BE2C (cell line): ENCODE results near the gene IL1RN.

Experiments
- DNase-seq: peaks from one replicate; pipeline ENCODE4 v3.0.0-alpha.2; 2020
- H3K27me3 ChIP-seq: fragments of 250-450 bp; sonication (Bioruptor Pico); 2 replicates; pipeline ENCODE4 v1.5.1; 2020; ENCODE audit warnings: mild to moderate bottlenecking
- H3K36me3 ChIP-seq: fragments of 250-450 bp; sonication (Bioruptor Pico); 2 replicates; pipeline ENCODE4 v1.5.1; 2020; ENCODE audit warnings: mild to moderate bottlenecking
- H3K4me1 ChIP-seq: fragments of 250-450 bp; sonication (Bioruptor Pico); 2 replicates; pipeline ENCODE4 v1.5.1; 2020
- H3K4me3 ChIP-seq: 2 replicates; pipeline ENCODE4 v1.5.1; 2011; ENCODE audit warnings: low read depth, low read length
- H3K9me3 ChIP-seq: fragments of 250-450 bp; sonication (Bioruptor Pico); 2 replicates; pipeline ENCODE4 v1.5.1; 2020
- CTCF ChIP-seq: IDR thresholded peaks from 2 replicates; pipeline ENCODE4 v1.5.1; 2012; ENCODE audit warnings: mild to moderate bottlenecking, low read depth, low read length

IL1RN gene

GRCh38 chr2:113174376-113174750, 47.0 kb downstream of the IL1RN start:
- no peak for TF ChIP-seq CTCF
- no peak for DNase-seq
- Histone ChIP-seq H3K4me3 (no peak overlapping the region), H3K4me1 (no peaks in the 10 kb centered on the region), H3K27me3 (no peaks in the 10 kb centered on the region), H3K9me3 (no peaks in the 10 kb centered on the region), H3K36me3 (no peaks in the 10 kb centered on the region)

- Histone ChIP-seq H3K9me3 (no peaks in the 10 kb centered on the region), H3K36me3 (no peaks in the 10 kb centered on the region), H3K27me3 (no peaks in the 10 kb centered on the region), H3K4me3 (no peak overlapping the region), H3K4me1 (no peaks in the 10 kb centered on the region)
- TF ChIP-seq CTCF: no peak
- DNase-seq: no peak
Measured at GRCh38 chr2:113175042-113175628, 47.7 kb downstream of the IL1RN start.

GRCh38 chr2:113175736-113176695, 48.6 kb downstream of the IL1RN start:
- no peaks in the 10 kb centered on the region for H3K27me3 ChIP-seq
- no peak overlapping the region for H3K4me3 ChIP-seq
- H3K4me1 ChIP-seq: no peaks in the 10 kb centered on the region
- no peak for TF ChIP-seq CTCF
- no peaks in the 10 kb centered on the region for H3K36me3 ChIP-seq
- no peak for DNase-seq
- H3K9me3 ChIP-seq: no peaks in the 10 kb centered on the region

GRCh38 chr2:113176696-113177355, 49.4 kb downstream of the IL1RN start:
- Histone ChIP-seq H3K27me3 (no peaks in the 10 kb centered on the region), H3K4me1 (no peaks in the 10 kb centered on the region), H3K36me3 (no peaks in the 10 kb centered on the region), H3K9me3 (no peaks in the 10 kb centered on the region), H3K4me3 (no peak overlapping the region)
- no peak for TF ChIP-seq CTCF
- DNase-seq: no peak

- DNase-seq: no peak
- Histone ChIP-seq H3K27me3 (no peaks in the 10 kb centered on the region), H3K4me1 (no peaks in the 10 kb centered on the region), H3K36me3 (no peaks in the 10 kb centered on the region), H3K4me3 (no peak overlapping the region), H3K9me3 (no peaks in the 10 kb centered on the region)
- no peak for TF ChIP-seq CTCF
Measured at GRCh38 chr2:113178069-113178746, 50.8 kb downstream of the IL1RN start.
